Stomach (tissue), 4 donors: Measurements from ENCODE around the gene TEKT2.

Source experiments
- CTCF ChIP-seq, 7 experiments: fragments of 450-650 bp in 4 of 7; fragments of 200-600 bp in 3 of 7; sonication (generic) in 3 of 7; IDR thresholded peaks; one replicate each; pipeline ENCODE4 v1.5.1; 2016 to 2019; ENCODE audit warnings: antibody characterized with exemption in 7 of 7, control low read depth in 2 of 7, mild to moderate bottlenecking in 1 of 7
- EP300 ChIP-seq: sonication (generic); formaldehyde crosslinking; IDR thresholded peaks from one replicate; pipeline ENCODE4 v1.6.1; 2017; ENCODE audit warnings: antibody characterized with exemption
- POLR2A ChIP-seq, 4 donors: fragments of 450-650 bp; IDR thresholded peaks; one replicate each; pipeline ENCODE4 v1.6.1; 2016; ENCODE audit warnings: antibody characterized with exemption in 4 of 4, control low read depth in 2 of 4, mild to moderate bottlenecking in 1 of 4, moderate library complexity in 1 of 4
- POLR2AphosphoS5 ChIP-seq, 3 donors: sonication (generic); formaldehyde crosslinking; IDR thresholded peaks; one replicate each; pipeline ENCODE4 v1.6.1; 2016; ENCODE audit warnings: antibody characterized with exemption in 3 of 3

GRCh38 chr1:36091141-36091540 is 7.2 kb downstream of the TEKT2 start:
- TF ChIP-seq CTCF (IDR thresholded peaks at IDR 0.05), result no peak
- TF ChIP-seq POLR2A (IDR thresholded peaks at IDR 0.05), result no peak
- no peak for TF ChIP-seq EP300
- no peak for TF ChIP-seq POLR2AphosphoS5 (IDR thresholded peaks at IDR 0.05)
